Measurements from ENCODE around the gene ACHE.
A peak's percentile ranks its signal among the peaks of the same experiment; 100 is the strongest.

The ACHE gene

DNA sequence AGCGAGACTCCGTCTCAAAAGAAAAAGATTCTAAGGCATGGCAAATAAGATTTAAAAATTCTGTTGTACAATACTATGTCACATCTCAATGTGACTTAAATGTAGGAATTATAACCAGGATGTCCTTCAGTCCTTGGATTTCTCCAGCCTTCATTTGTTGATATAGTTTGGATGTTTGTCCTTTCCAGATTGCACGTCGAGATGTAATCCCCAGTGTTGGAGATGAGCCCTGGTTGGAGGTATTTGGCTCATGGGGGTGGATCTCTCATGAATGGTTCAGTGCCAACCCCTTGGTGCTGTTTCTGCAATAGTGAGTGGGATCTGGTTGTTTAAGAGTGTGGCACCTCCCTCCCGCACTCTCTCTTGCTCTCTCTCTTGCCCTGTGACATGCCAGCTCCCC, 12.8 kb upstream of the ACHE start:
- ATAC-seq = no peak

DNA sequence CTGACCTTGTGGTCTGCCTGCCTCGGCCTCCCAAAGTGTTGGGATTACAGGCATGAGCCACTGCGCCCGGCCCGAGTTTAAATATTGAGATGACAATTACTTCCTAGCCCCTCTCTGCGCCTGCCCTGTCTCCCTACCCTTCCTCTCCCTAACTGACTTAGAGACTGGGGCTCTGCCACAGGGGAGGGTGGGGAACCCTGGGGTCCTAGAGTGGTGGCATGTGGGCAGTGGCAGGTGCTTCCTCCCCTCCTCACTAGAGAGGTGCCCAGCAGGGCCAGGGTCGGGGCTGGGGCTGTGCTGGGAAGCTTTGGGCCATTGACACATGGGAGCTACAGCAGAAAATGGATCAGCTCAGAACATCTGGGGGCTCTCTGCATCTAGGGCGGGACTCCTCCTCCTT, 7.0 kb upstream of the ACHE start:
- H3K4me1 Mint-ChIP-seq = no peaks in the 10 kb centered on the region
- no peaks in the 10 kb centered on the region for H3K36me3 Mint-ChIP-seq
- H3K27me3 Mint-ChIP-seq = peaks cover 46% of the 10 kb centered on the region
- peak; percentile 34 for ATAC-seq
- H3K4me3 Mint-ChIP-seq = no peak overlapping the region
- H3K27ac Mint-ChIP-seq = no peak overlapping the region
- H3K9me3 Mint-ChIP-seq = no peaks in the 10 kb centered on the region

More for the DNA sequence above, 12.8 kb upstream of the ACHE start:
- Mint-ChIP-seq H3K4me1 (peaks cover 7% of the 10 kb centered on the region), H3K4me3 (no peak overlapping the region), H3K36me3 (peaks cover 4% of the 10 kb centered on the region), H3K27me3 (peaks cover 19% of the 10 kb centered on the region), H3K27ac (no peak overlapping the region), H3K9me3 (peaks cover 4% of the 10 kb centered on the region)

DNA sequence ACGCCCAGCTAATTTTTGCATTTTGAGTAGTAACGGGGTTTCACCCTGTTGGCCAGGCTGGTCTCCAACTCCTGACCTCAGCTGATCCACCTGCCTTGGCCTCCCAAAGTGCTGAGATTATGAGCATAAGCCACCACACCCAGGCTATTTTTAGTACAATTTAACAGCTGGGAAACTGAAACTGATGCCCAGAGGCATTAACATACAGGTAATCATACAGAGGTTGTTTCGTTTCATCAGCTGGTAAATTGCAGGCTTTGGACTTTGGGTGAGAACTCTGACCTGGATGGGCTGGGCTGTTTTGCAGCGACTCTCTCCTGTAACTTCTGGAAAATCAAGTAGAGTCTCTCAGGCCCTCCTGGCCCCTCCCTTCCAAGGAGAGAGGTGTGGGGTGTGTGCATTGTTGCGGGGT, 6.2 kb upstream of the ACHE start:
- H3K4me1 Mint-ChIP-seq = no peaks in the 10 kb centered on the region
- H3K36me3 Mint-ChIP-seq = no peaks in the 10 kb centered on the region
- ATAC-seq = no peak
- H3K27me3 Mint-ChIP-seq = peaks cover 51% of the 10 kb centered on the region
- no peak overlapping the region for H3K4me3 Mint-ChIP-seq
- no peak overlapping the region for H3K27ac Mint-ChIP-seq
- no peaks in the 10 kb centered on the region for H3K9me3 Mint-ChIP-seq

DNA sequence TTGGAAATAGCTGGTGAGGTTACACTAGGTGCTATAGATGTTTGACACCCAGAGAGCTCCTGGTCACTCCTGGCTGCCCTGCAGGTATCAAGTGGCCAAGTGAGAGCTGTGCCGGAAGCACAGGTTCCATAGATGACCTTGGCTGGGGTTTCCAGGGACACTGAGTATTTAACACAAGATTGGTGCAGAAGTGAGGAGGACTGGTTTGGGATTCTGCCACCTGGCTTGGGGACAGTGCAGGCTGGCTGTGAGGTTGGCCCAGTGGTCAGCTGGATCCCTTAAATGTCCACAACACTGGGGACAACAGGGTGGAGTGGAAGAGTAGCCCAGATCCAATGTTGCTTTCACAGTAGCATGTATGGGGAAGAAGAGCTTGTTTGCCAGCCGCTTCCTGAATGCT, 5.3 kb upstream of the ACHE start:
- no peak for ATAC-seq
- no peaks in the 10 kb centered on the region for H3K9me3 Mint-ChIP-seq
- peaks cover 58% of the 10 kb centered on the region for H3K27me3 Mint-ChIP-seq
- H3K27ac Mint-ChIP-seq = no peak overlapping the region
- peaks cover 6% of the 10 kb centered on the region for H3K4me1 Mint-ChIP-seq
- H3K4me3 Mint-ChIP-seq = no peak overlapping the region
- H3K36me3 Mint-ChIP-seq = no peaks in the 10 kb centered on the region

DNA sequence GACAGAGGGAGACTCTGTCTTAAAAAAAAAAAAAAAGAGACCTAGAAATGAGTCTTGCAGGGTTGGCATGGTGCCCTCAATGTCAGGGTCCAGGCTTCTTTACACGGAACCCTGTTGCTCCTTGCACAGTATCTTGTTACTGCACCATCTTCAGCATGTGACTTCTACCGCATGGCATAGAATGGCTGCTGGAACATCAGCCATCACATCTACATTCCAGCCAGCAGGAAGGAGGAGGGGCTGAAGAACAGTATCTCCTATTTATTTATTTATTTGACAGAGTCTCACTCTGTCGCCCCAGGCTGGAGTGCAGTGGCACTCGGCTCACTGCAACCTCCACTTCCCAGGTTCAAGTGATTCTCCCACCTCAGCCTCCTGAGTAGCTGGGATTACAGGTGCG, 3.7 kb upstream of the ACHE start:
- ATAC-seq = no peak
- no peak overlapping the region for H3K27ac Mint-ChIP-seq
- no peaks in the 10 kb centered on the region for H3K9me3 Mint-ChIP-seq
- H3K27me3 Mint-ChIP-seq = peaks cover 70% of the 10 kb centered on the region
- H3K36me3 Mint-ChIP-seq = no peaks in the 10 kb centered on the region
- H3K4me1 Mint-ChIP-seq = peaks cover 16% of the 10 kb centered on the region
- no peak overlapping the region for H3K4me3 Mint-ChIP-seq

DNA sequence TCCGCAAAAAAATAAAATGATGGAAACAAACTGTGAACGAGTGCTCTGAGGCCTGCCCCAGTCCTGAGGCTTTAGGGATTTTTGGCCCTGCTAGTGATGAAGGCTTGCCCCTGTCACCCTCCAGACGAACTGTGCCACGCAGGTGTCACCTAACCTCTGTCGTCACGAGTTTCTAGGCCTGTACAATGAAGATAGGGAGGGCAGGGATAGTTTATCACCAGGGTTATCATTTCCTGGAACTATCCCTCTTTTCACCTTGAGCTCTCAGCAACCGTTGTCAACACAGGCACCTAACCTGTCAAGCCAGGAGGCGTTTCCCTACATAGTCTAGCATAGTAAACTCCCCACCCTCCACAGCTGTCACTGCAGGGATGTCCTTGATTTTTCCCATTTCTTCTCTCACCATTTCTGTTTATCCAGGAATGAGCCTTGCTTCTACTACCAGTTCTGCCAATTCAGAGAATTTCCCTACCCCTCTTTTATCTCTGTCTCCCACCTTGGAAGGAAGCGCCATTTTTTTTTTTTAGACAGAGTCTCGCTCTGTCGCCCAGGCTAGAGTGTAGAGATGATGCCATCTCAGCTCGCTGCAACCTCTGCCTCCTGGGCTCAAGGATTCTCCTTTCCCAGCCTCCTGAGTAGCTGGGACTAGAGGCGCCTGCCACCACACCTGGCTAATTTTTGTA, 2.2 kb upstream of the ACHE start:
- H3K27me3 Mint-ChIP-seq = peaks cover 83% of the 10 kb centered on the region
- no peaks in the 10 kb centered on the region for H3K9me3 Mint-ChIP-seq
- no peak overlapping the region for H3K27ac Mint-ChIP-seq
- H3K4me3 Mint-ChIP-seq = no peak overlapping the region
- no peak for ATAC-seq
- H3K36me3 Mint-ChIP-seq = no peaks in the 10 kb centered on the region
- peaks cover 23% of the 10 kb centered on the region for H3K4me1 Mint-ChIP-seq

DNA sequence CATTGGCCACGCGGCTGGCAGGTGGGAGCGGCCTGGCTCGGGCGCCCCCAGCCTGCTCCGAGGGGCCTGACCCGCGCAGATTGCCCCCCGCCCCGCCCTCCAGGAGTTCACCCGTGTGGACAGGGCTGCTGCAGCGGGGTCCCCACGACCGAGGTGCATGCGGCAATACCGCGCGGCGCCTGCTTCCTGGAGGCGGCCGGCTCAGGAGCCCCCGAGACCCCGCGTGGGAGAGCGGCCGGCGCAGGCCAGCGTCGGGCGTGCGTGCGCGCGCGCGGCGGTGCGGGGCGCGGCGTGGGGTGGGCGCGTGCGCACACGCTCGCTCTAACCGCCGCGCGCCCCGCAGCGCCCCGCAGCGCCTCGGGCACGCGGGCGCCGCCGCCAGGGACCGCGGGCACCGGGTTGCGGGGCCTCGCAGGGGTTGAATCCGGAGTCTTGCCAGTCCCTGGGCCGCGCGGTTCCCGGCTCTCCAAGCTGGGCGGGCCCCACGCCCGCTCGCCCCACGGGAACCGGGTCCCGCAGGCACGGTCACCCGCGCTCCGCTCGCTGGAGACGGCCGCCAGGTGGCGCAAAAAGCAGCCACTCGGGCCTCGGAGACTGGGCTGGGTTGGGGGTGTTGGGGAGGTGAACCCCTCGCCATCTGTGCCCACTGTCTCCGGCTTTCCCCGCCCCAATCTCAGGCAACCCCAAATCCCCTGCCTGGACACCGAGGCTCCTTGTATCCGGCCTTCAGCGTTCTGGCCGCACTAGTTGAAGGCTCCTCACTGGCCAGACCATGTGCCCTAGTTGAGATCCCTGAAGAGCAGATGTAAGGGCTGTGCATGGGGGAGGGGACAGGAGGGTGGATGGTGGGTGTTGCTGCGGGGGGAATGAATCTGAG, 1.3 kb upstream of the ACHE start:
- peak; percentile 42 for ATAC-seq
- H3K9me3 Mint-ChIP-seq = no peaks in the 10 kb centered on the region
- H3K36me3 Mint-ChIP-seq = no peaks in the 10 kb centered on the region
- peak overlapping the region; percentile 47 for H3K4me3 Mint-ChIP-seq
- no peak overlapping the region for H3K27ac Mint-ChIP-seq
- H3K27me3 Mint-ChIP-seq = peaks cover 84% of the 10 kb centered on the region
- H3K4me1 Mint-ChIP-seq = peaks cover 23% of the 10 kb centered on the region

DNA sequence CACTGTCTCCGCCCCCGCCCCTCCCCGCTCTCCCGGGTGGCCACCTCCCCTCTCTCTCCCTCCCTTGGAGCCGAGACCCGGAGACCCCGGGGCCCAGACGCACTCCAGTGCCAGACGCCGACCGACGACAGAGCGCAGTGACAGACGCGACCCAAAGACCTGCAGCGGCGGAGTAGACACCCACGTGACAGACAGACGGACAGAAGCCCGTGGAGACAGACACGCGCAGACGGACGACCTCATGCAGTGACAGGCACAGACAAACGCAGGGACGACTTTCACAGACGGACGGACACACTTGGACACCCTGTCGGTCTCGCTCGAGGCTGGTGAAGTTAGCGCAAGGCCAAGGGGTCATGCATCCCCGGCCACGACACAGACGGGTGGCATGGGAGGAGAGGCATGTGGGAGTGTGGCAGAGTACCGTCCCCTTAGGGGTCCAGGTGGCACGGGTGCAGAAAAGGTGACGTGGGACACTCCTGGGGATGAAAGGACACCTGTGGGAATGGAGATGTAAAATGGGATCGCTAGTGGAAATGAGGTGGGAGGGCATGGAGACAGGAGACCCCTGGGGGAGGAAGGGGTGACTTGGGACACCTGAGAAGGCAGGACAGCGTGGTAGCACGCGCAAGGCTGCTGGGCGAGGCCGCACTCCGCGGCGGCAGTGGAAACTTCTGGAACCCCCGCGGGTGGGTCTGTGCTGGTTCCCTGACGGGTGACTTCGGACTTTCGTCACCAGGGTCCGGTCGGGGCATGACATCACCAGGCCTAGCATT, 456 bp upstream of the ACHE start:
- no peak for ATAC-seq
- Mint-ChIP-seq H3K9me3 (no peaks in the 10 kb centered on the region), H3K27me3 (peaks cover 89% of the 10 kb centered on the region), H3K27ac (no peak overlapping the region), H3K4me3 (peak overlapping the region; percentile 77), H3K4me1 (peaks cover 28% of the 10 kb centered on the region), H3K36me3 (no peaks in the 10 kb centered on the region)

DNA sequence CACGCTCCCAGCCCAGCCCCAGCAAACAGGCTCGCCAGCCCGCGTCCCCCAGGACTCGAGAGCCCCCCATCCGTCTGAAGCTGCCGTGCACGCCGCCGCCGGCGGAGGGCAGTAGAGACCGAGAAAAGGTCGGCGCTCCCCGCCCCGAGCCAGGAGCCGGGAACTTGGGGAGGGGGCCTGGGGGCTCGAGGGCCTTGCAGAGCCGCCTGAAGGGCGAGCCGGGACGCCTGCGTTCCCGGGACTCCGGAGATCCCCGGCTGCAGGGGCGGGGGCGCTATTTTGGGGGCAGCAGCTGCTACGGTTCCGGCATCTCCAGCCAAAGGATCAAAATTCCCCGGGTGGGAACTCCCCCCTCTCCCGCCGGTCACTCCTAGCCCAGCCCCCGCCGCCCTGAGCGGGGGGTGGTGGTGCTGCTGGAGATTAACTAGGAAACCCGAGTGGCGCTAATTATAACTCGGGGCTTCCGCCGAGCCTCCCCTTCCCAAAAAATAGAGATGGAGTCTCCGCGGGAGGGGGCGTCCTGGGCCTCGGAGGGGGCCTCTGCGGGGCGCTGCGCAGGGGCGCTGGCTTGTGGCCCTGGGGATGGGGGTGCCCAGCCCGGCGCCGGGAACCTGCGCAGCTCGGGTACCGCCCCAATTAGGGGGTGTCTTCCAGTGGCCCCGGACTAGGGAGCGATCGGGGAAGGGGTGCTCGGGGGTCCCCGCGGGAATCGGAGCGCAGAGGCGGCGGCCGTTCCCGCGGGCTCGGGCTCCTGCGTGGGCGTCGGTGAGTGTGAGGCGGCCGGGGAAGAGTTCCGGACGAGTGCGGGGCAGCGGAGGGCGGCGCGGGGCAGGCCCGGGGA, 608 bp downstream of the ACHE start:
- Mint-ChIP-seq H3K9me3 (no peaks in the 10 kb centered on the region), H3K36me3 (no peaks in the 10 kb centered on the region), H3K4me3 (peak overlapping the region; percentile 55), H3K27me3 (peaks cover 89% of the 10 kb centered on the region), H3K27ac (no peak overlapping the region), H3K4me1 (peaks cover 39% of the 10 kb centered on the region)
- ATAC-seq = peak; percentile 43

DNA sequence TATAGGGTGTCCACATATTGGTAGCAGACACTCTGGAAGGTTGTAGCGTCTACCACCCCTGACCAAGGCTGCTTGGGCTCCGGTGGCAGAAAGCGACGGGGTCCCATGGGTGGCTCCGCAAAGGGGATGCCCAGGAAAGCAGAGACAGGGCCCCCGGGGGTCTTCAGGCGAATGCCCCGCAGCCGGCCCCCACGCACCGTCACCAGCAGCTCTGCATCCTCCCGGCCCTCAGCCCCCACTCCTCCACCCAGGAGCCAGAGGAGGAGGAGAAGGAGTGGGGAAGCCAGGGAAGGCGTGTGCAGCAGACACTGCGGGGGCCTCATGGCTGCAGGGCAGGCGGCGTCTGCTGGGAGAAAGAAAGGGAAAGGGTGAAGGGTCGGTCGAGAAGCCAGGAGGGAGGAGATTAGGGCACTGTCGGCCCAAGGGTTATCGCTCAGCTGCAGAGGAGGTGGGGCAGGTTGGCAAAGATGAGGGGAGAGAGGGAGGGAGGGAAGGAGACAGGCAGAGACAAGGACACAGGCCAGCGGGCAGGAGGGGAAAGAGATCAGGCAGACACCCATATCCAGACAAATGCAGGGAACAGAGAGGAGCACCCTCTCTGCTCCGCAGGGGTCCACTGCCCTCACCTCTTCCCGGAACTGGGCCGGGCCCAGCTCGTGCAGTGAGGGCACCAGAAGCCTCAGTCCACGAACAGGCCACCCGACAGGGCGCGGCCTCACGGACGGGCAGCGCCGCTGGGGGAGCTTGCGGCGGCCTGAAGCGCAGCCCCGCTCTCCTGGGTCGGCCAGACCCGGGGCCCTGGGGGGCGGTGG, 1.6 kb downstream of the ACHE start:
- no peaks in the 10 kb centered on the region for H3K36me3 Mint-ChIP-seq
- peaks cover 43% of the 10 kb centered on the region for H3K4me1 Mint-ChIP-seq
- no peak overlapping the region for H3K27ac Mint-ChIP-seq
- peaks cover 83% of the 10 kb centered on the region for H3K27me3 Mint-ChIP-seq
- no peaks in the 10 kb centered on the region for H3K9me3 Mint-ChIP-seq
- ATAC-seq = no peak
- H3K4me3 Mint-ChIP-seq = peak overlapping the region; percentile 60

DNA sequence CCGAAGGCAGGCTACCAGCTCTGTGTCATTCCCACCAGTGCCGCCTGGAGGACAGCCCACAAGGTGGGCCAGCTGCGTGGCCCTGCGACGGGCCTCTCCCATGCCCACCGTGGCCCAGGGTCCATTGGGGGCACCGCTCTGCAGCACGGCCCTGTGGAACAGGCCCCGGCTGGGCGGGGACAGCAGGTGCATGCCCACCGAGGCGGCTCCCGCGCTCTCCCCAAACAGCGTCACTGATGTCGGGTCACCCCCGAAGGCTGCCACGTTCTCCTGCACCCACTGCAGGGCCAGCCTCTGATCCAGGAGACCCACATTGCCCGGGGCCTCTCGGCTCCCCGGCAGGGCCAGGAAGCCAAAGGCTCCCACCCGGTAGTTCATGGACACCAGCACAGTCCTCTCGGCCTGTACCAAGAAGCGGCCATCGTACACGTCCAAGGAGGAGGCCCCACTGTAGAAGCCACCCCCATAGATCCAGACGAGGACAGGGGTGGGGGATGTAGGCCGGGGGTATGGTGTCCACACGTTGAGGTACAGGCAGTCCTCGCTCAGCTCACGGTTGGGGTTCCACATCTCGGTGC, 2.3 kb downstream of the ACHE start:
- Mint-ChIP-seq H3K4me1 (peaks cover 47% of the 10 kb centered on the region), H3K36me3 (peaks cover 2% of the 10 kb centered on the region), H3K4me3 (no peak overlapping the region), H3K9me3 (no peaks in the 10 kb centered on the region), H3K27me3 (peaks cover 79% of the 10 kb centered on the region), H3K27ac (no peak overlapping the region)
- no peak for ATAC-seq

DNA sequence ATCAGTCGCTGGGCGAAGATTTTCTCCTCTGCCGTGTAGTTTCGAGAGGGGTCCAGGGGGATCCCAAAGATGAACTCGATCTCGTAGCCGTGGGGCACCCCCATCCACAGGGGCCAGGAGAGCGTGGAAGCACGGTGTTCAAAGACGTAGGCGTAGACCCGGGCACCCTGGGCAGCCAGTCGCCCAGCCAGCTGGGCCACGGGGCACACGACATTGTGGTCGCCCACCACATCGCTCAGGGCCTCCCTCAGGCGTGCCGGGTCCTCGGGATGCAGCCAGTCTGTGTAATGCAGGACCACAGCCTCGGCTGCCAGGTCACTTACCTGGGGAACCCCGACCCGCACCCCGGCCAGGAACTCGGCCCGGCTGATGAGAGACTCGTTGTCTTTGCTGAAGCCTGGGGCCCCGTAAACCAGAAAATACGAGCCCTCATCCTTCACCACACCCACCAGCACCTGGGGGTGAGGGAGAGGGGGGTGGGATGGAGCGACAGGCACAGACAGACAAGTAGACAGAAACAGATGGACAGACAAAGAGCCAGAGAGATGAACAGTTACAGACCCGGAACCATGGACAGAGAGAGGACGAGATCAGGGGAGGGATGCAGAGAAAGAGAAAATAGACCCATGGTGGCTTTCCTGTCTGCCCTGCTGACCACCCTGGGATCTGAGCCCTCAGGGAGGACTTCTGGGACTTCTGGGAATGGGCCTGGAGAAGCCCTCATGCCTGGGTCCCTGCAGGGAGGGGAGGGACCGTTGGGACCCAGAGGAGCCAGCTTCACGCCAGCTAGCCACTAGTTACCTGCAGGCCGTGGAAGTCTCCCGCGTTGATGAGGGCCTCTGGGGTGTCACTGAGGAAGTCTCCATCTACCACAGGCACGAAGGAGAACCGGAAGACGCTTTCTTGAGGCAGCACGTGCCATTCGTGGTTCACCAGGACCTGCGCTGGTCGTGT, 3.0 kb downstream of the ACHE start:
- Mint-ChIP-seq H3K27me3 (peaks cover 72% of the 10 kb centered on the region), H3K27ac (no peak overlapping the region), H3K4me1 (peaks cover 55% of the 10 kb centered on the region), H3K36me3 (peaks cover 10% of the 10 kb centered on the region), H3K9me3 (no peaks in the 10 kb centered on the region), H3K4me3 (no peak overlapping the region)
- no peak for ATAC-seq

Data from stimulated activated memory B cell treated with anti-CD40 and anti-IgM and Interleukin-4, amounts not matched to agents 10 μg/mL and 1 μg/mL and 100 μg/mL, for 72 hours (primary cell).